Fibroblast of lung (primary cell): ENCODE data around the gene CDKAL1. TPM values are rescaled to one million over a fixed set of nuclear protein-coding genes. Genes with fewer than 3 reads are reported as not detected.

Source experiments
- DNase-seq, 2 donors: peaks; one replicate each; pipeline versions ENCODE4 v3.0.0 to v3.0.0-alpha.2; 2010; ENCODE audit warnings: low read depth in 2 of 2
- H2AFZ ChIP-seq: 2 replicates; pipeline ENCODE4 v1.5.1; 2012; ENCODE audit warnings: low read length, control low read depth, inconsistent platforms
- H3K27ac ChIP-seq: 2 replicates; pipeline ENCODE4 v1.5.1; 2011; ENCODE audit warnings: low read length, control low read depth; ENCODE audit not compliant: insufficient read depth
- H3K27me3 ChIP-seq: 2 replicates; pipeline ENCODE4 v1.5.1; 2011; ENCODE audit warnings: mild to moderate bottlenecking, low read length; ENCODE audit not compliant: control insufficient read depth, insufficient read depth
- H3K36me3 ChIP-seq: 2 replicates; pipeline ENCODE4 v1.5.1; 2011; ENCODE audit warnings: low read length; ENCODE audit not compliant: control insufficient read depth, insufficient read depth
- H3K4me1 ChIP-seq: 2 replicates; pipeline ENCODE4 v1.5.1; 2011; ENCODE audit warnings: low read length; ENCODE audit not compliant: control insufficient read depth, insufficient read depth; ENCODE audit errors: extremely low read depth
- H3K4me2 ChIP-seq: 2 replicates; pipeline ENCODE4 v1.5.1; 2011; ENCODE audit warnings: low read length, control low read depth; ENCODE audit not compliant: insufficient read depth; ENCODE audit errors: extremely low read depth
- H3K4me3 ChIP-seq, 4 experiments: fragments of 200-600 bp in 1 of 4; sonication (generic) in 1 of 4; replicated peaks in 1 of 4; 2 replicates each; pipeline ENCODE4 v1.5.1; 2011 to 2016; ENCODE audit warnings: low read length in 4 of 4, low read depth in 3 of 4, mild to moderate bottlenecking in 3 of 4, control low read depth in 2 of 4, inconsistent platforms in 1 of 4, mixed read lengths in 1 of 4; ENCODE audit not compliant: insufficient read depth in 1 of 4; ENCODE audit errors: control extremely low read depth in 1 of 4
- H3K79me2 ChIP-seq: 2 replicates; pipeline ENCODE4 v1.5.1; 2012; ENCODE audit warnings: mild to moderate bottlenecking, low read length, inconsistent platforms; ENCODE audit not compliant: control insufficient read depth, insufficient read depth
- H3K9ac ChIP-seq: 2 replicates; pipeline ENCODE4 v1.5.1; 2011; ENCODE audit warnings: mild to moderate bottlenecking, low read length, control low read depth; ENCODE audit not compliant: insufficient read depth
- H3K9me3 ChIP-seq: 2 replicates; pipeline ENCODE4 v1.5.1; 2012; ENCODE audit warnings: low read depth, low read length; ENCODE audit not compliant: control insufficient read depth, insufficient read depth
- H4K20me1 ChIP-seq: 2 replicates; pipeline ENCODE4 v1.5.1; 2011; ENCODE audit warnings: low read length; ENCODE audit not compliant: control insufficient read depth, insufficient read depth; ENCODE audit errors: extremely low read depth
- CTCF ChIP-seq, 2 donors: IDR thresholded peaks in 1 of 2; conservative IDR thresholded peaks in 1 of 2; 1 replicate in 1 of 2; 2 replicates in 1 of 2; pipeline ENCODE4 v1.5.1; 2011 to 2012; ENCODE audit warnings: low read length in 2 of 2, control low read depth in 1 of 2, inconsistent platforms in 1 of 2, low read depth in 1 of 2, mild to moderate bottlenecking in 1 of 2
- EZH2 ChIP-seq: IDR thresholded peaks from 2 replicates; pipeline ENCODE4 v1.5.1; 2012; ENCODE audit warnings: low read length, control low read depth, mild to moderate bottlenecking; ENCODE audit errors: missing control alignments
- polyA plus RNA-seq, 2 donors: library from polyadenylated mRNA; depleted of rRNA in 1 of 2; stranded (reverse) in 1 of 2; unstranded in 1 of 2; fragments of >200 nt; gene quantifications; 2 replicates each; pipeline ENCODE4 v1.2.1, GENCODE V29; 2011 to 2012; ENCODE audit warnings: missing spikeins in 1 of 2
- total RNA-seq: library from RNA; depleted of rRNA; stranded (reverse); fragments of >200 nt; gene quantifications from 2 replicates; pipeline ENCODE4 v1.2.1, GENCODE V29; 2014

The CDKAL1 gene
- total and polyA plus RNA-seq, 2 donors (not counting 1 experiment from before 2014, with no cell fraction given): 7.4 to 15.0 TPM

GRCh38 chr6:21000331-21000801, 466.1 kb downstream of the CDKAL1 start:
- Histone ChIP-seq H3K27me3 (no peaks in the 10 kb centered on the region), H3K4me2 (no peak overlapping the region), H2AFZ (no peak overlapping the region), H3K27ac (no peak overlapping the region), H3K36me3 (no peaks in the 10 kb centered on the region), H3K79me2 (no peaks in the 10 kb centered on the region), H3K9ac (no peak overlapping the region), H4K20me1 (no peaks in the 10 kb centered on the region), H3K9me3 (no peaks in the 10 kb centered on the region), H3K4me1 (peaks cover 3% of the 10 kb centered on the region), H3K4me3 (no peak overlapping the region)
- peak in 1 of 2 donors; percentile 59 for DNase-seq
- TF ChIP-seq CTCF (conservative IDR thresholded peaks at IDR 0.05 in 1 of 2, IDR thresholded peaks at IDR 0.05 in 1 of 2; ENCODE audit: low read depth in 1 of 2, low read length in 2 of 2) (no peak), EZH2 (no peak)

GRCh38 chr6:21001736-21002135, 467.5 kb downstream of the CDKAL1 start:
- no peak overlapping the region for H3K9ac ChIP-seq
- no peaks in the 10 kb centered on the region for H3K27me3 ChIP-seq
- no peak overlapping the region for H3K27ac ChIP-seq
- no peaks in the 10 kb centered on the region for H3K36me3 ChIP-seq
- H2AFZ ChIP-seq: no peak overlapping the region
- H3K79me2 ChIP-seq: no peaks in the 10 kb centered on the region
- DNase-seq: peak; percentile 61 to 73
- H3K4me1 ChIP-seq: peaks cover 8% of the 10 kb centered on the region
- H3K4me3 ChIP-seq: no peak overlapping the region
- no peaks in the 10 kb centered on the region for H3K9me3 ChIP-seq
- H4K20me1 ChIP-seq: no peaks in the 10 kb centered on the region
- no peak for TF ChIP-seq CTCF (conservative IDR thresholded peaks at IDR 0.05 in 1 of 2, IDR thresholded peaks at IDR 0.05 in 1 of 2; ENCODE audit: low read depth in 1 of 2, low read length in 2 of 2)
- no peak for TF ChIP-seq EZH2
- no peak overlapping the region for H3K4me2 ChIP-seq

GRCh38 chr6:21003780-21004541, 469.7 kb downstream of the CDKAL1 start:
- Histone ChIP-seq H3K27ac (no peak overlapping the region), H4K20me1 (no peaks in the 10 kb centered on the region), H3K9me3 (no peaks in the 10 kb centered on the region), H3K9ac (no peak overlapping the region), H3K4me1 (peaks cover 8% of the 10 kb centered on the region), H3K4me2 (peak overlapping the region; percentile 11), H3K79me2 (no peaks in the 10 kb centered on the region), H3K27me3 (no peaks in the 10 kb centered on the region), H3K36me3 (no peaks in the 10 kb centered on the region), H2AFZ (no peak overlapping the region), H3K4me3 (no peak overlapping the region)
- DNase-seq: peak; percentile 82 to 93
- no peak for TF ChIP-seq CTCF (conservative IDR thresholded peaks at IDR 0.05 in 1 of 2, IDR thresholded peaks at IDR 0.05 in 1 of 2; ENCODE audit: low read depth in 1 of 2, low read length in 2 of 2)
- TF ChIP-seq EZH2: no peak
